ENCODE results near the gene SDK1.

DNA sequence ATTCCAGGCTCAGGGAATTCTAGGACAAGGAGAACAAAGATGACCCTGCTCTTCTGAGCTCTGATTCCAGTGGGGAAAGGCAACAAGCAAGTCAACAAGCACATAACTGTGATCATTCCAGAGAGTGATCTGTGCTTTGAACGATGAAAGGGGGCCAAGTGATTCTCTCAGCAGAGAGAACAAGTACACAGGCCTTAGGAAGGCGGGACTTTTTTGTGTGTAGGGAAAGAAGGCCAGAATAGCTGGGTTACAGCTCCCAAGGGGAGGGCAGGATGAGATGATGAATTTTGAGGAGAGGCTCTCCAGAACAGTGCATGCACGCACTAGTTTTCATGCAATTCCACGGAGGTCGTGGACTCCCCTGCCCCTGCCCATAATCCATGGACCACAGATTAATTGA lies 565.2 kb downstream of the SDK1 start:
- no peak for TF ChIP-seq SMC3 (IDR thresholded peaks at IDR 0.05)
- TF ChIP-seq CHD2 (IDR thresholded peaks at IDR 0.05; ENCODE audit: low read length, partially characterized antibody) = no peak
- TF ChIP-seq BHLHE40 (IDR thresholded peaks at IDR 0.05; ENCODE audit: low read depth, low read length) = no peak
- TF ChIP-seq, protein P1, sequence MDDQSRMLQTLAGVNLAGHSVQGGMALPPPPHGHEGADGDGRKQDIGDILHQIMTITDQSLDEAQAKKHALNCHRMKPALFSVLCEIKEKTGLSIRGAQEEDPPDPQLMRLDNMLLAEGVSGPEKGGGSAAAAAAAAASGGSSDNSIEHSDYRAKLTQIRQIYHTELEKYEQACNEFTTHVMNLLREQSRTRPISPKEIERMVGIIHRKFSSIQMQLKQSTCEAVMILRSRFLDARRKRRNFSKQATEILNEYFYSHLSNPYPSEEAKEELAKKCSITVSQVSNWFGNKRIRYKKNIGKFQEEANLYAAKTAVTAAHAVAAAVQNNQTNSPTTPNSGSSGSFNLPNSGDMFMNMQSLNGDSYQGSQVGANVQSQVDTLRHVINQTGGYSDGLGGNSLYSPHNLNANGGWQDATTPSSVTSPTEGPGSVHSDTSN (IDR thresholded peaks at IDR 0.05) = no peak
- TF ChIP-seq, protein P2, sequence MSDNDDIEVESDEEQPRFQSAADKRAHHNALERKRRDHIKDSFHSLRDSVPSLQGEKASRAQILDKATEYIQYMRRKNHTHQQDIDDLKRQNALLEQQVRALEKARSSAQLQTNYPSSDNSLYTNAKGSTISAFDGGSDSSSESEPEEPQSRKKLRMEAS (IDR thresholded peaks at IDR 0.05) = no peak

Measured in A549 (cell line).